ENCODE measurements around the gene CLEC2D. TPM values are rescaled to one million over a fixed set of nuclear protein-coding genes. Genes with fewer than 3 reads are reported as not detected.

Gene CLEC2D
- total and polyA plus RNA-seq, 10 of the 15 experiments (the other 5 are each of a cell fraction or from before 2014, with no cell fraction given): 4.6 to 29.8 (median 16.0) TPM

- no peaks in the 10 kb centered on the region for H3K27me3 ChIP-seq (replicated peaks in 1 of 2; ENCODE audit: control insufficient read depth in 2 of 2, insufficient read depth in 2 of 2, low read length in 1 of 2)
- H3K4me3 ChIP-seq: no peak overlapping the region
- in situ Hi-C loops (cut with MboI): loop anchor here (5.0 kb wide), 1 partner anchor 71 kb away; no protein-coding TSS in a partner anchor
- peak overlapping the region; percentile 59 for H3K4me2 ChIP-seq (ENCODE audit: control insufficient read depth, insufficient read depth)
- no peak for DNase-seq (ENCODE audit: low read depth, low spot score)
- no TSS peak for BruUV-seq (replicated peaks)
- TF ChIP-seq ATF7 (IDR thresholded peaks at IDR 0.05; ENCODE audit: low read depth): no peak
- TF ChIP-seq CTCF (IDR thresholded peaks at IDR 0.05 in 2 of 3, conservative IDR thresholded peaks at IDR 0.05 in 1 of 3; ENCODE audit: control insufficient read depth in 2 of 3, extremely low read depth in 1 of 3, insufficient read depth in 1 of 3, low read depth in 3 of 3, low read length in 3 of 3): peak; percentile 72 to 88 (median 77)
- 0 out of 2 replicates have a peak, but pooled peaks have one; percentile 13 for TF ChIP-seq EED (IDR thresholded peaks at IDR 0.05; ENCODE audit: low read depth)
- TF ChIP-seq CHD4 (IDR thresholded peaks at IDR 0.05): no peak
- no peak for TF ChIP-seq E2F4 (IDR thresholded peaks at IDR 0.05; ENCODE audit: low read depth, low read length)
- TF ChIP-seq NFXL1 (IDR thresholded peaks at IDR 0.05; ENCODE audit: borderline replicate concordance): no peak
- peak; percentile 77 for TF ChIP-seq RAD21 (IDR thresholded peaks at IDR 0.05; ENCODE audit: insufficient read depth, low read depth, low read length)
- peak; percentile 87 for TF ChIP-seq SMC3 (IDR thresholded peaks at IDR 0.05; ENCODE audit: borderline replicate concordance, low read length)
- peak; percentile 59; the same call in 1 of the 2 replicates for TF ChIP-seq YY1 (IDR thresholded peaks at IDR 0.05; ENCODE audit: low read depth, low read length)
- peak; percentile 52; the same call in 1 of the 2 replicates for TF ChIP-seq FOXM1 (IDR thresholded peaks at IDR 0.05; ENCODE audit: low read depth, low read length)
- TF ChIP-seq STAT3 (IDR thresholded peaks at IDR 0.05; ENCODE audit: low read depth, low read length): no peak
- TF ChIP-seq MTA3 (IDR thresholded peaks at IDR 0.05; ENCODE audit: borderline replicate concordance, low read length): 0 out of 2 replicates have a peak, but pooled peaks have one; percentile 59
- TF ChIP-seq KDM1A (IDR thresholded peaks at IDR 0.05; ENCODE audit: borderline replicate concordance): no peak
- H3K4me1 ChIP-seq (ENCODE audit: control insufficient read depth, insufficient read depth, low read length): peaks cover 51% of the 10 kb centered on the region
- no peaks in the 10 kb centered on the region for H3K36me3 ChIP-seq (ENCODE audit: control insufficient read depth in 2 of 2, insufficient read depth in 2 of 2, low read length in 1 of 2)
- ChIA-PET SMC1A (ENCODE audit: uncharacterized antibody, unreplicated experiment) (interaction anchor here (0.7 to 7.8 kb wide), 19 partner anchors 8 to 377 kb away, joined by 3 to 100 read pairs (median 4); partner anchors contain the start of gene CLEC2D), POLR2A (no interaction called here), CTCF (interaction anchor here (0.6 to 9.0 kb wide), 35 partner anchors 8 to 378 kb away, joined by 3 to 159 read pairs (median 4); partner anchors contain the start of gene CLEC2D), RAD21 (ENCODE audit: unreplicated experiment) (interaction anchor here (0.8 to 4.8 kb wide), 10 partner anchors 10 to 75 kb away, joined by 3 to 32 read pairs (median 6); no protein-coding TSS in a partner anchor)
- peak overlapping the region; percentile 71 for H3K27ac ChIP-seq (ENCODE audit: control insufficient read depth, insufficient read depth)
- FAIRE-seq: peak; percentile 54
- H2AFZ ChIP-seq (ENCODE audit: control insufficient read depth, low read depth, low read length): peak overlapping the region; percentile 47
- peak; percentile 90 for ATAC-seq
- 7% methylated on average over 12 of the region's 12 CpGs for WGBS (ENCODE audit: insufficient coverage, insufficient replicate concordance, low lambda C conversion rate, missing lambda C conversion rate)
- H4K20me1 ChIP-seq (ENCODE audit: control insufficient read depth, insufficient read depth): no peaks in the 10 kb centered on the region
- peak overlapping the region; percentile 56; the same call in 1 of the 2 replicates for H3K9ac ChIP-seq (ENCODE audit: control insufficient read depth, insufficient read depth, low read length)
- H3K79me2 ChIP-seq (ENCODE audit: control insufficient read depth, insufficient read depth, low read length): peaks cover 2% of the 10 kb centered on the region
- H3K9me3 ChIP-seq (replicated peaks; ENCODE audit: control insufficient read depth, insufficient read depth, low read length): peaks cover 4% of the 10 kb centered on the region
- intact Hi-C loops (cut with micrococcal nuclease; ENCODE audit: unreplicated experiment): loop anchor here (1.0 to 2.0 kb wide), 3 partner anchors 39 to 377 kb away; partner anchors contain the start of gene CLEC2D
These were observed 38.6 kb downstream of the CLEC2D start for GRCh38 chr12:9707864-9708808.

Measured in GM12878 (cell line).